NOMO-1 (cell line): ENCODE data around the gene CLUH.
"Not testable (repeated sequence)": the region's sequence is repeated elsewhere in the genome, so short reads cannot be mapped to it uniquely, and the experiment has no call there.

Source experiments
- DNase-seq, 2 experiments: peaks; one replicate each; lab custom pipeline; 2025; ENCODE audit not compliant: unreplicated experiment in 2 of 2; lab: John Stamatoyannopoulos, UW

Gene CLUH

DNA sequence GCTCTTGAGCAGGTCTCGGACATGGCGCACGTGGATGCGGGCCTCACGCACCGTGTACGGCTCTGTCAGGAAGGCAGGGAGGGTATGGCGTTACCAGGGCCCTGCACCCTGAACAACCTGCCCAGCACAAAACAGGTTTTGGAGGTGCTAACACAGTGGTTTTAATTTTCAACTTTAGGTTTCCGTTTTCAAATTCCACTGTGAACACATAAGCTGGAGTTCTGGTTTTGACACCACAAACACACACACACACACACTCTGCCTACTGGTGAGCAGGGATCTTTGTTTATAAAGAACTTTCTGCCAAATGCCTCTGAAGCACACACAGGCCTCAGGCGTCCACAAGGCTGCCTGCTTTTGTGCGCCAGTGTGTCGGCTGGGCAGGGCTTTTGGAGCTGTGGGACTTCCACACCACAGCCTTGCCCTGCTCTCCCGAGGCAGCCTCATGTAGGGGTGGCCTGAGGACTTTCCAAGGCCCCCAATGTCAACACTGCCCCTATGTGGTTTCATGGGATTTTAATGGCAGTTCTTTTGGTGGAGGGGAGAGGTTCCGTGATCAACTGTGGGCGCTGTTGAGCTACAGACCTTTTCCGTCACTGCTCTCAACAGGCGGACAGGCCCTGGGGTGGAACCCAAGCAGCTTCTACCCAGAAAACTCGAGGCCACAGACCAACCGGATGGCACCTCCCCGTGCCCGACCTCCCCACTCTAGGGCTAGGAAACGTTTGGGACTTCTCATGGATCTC is 9.4 kb downstream of the CLUH start:
- no peak for DNase-seq

DNA sequence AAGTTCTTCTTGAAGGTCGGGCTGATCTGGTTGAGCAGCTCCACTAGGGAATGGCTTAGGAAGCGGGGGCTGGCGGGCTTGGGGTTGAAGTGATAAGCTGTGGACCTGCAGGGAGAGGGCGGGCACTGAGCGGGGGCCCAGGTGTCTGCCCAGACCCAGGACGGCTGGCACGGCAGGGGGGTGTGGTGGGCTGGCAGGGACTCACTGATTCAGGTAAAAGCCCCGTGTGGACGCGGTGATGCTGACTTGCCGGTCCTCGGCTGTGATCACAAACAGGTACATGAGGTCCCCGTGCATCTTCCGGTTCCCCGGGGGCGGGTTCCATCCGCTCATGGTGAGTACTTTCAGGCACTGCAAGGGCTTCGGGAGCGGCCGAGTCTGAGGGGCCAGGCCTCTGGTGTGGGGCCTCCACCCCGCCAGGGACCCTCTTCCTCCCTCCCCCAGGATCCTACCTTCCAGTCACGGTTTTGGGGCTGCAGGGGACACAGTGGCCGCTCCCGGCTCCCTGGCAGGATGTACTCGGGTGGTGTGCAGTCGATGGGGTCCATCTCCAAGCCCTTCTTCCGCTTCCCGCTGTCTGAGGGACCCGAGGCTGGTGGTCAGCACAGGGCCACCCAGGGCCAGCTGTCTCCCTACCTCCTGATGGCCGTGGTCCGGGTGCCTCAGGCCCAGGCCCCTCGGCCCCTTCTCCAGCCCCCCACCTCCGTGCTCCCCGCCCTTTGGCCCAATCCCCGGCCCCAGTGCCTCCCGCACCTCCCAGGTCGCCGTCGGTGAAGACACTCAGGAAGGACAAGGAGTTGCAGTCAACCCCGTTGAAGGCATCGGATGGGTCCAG is 10.2 kb downstream of the CLUH start:
- no peak for DNase-seq

DNA sequence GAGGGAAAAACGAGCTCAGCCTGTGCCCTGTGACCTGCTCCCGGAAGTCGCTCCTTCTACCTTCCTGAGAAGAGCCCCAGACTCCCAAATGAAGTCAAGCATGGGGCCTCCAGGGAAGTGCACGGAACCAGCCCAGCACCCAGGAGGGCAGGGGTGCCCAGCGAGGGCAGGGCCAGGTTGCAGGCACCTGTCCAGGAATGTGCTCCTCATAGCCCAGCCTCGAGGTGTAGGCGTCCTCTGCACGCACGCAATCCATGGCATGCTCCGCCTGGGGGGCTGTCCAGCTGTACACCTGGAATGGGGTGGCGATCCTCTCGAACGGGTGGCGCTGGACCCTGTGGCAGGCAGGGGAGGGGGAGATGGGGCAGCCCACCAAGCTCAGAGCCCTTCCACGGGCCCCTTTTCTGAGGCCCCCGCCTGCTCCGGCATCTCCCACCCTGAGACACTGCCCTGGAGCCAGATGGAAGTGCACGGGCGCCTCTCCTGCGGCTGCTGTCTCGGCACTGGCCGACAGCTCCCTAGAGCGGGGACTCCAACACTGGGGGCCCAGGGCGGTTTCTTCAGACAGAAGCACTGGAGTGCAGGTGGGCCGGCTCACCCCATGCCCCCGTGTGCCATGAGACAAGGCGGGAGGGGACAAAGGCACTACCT is 10.9 kb downstream of the CLUH start:
- DNase-seq: peak in 1 of 2 experiments; percentile 95

DNA sequence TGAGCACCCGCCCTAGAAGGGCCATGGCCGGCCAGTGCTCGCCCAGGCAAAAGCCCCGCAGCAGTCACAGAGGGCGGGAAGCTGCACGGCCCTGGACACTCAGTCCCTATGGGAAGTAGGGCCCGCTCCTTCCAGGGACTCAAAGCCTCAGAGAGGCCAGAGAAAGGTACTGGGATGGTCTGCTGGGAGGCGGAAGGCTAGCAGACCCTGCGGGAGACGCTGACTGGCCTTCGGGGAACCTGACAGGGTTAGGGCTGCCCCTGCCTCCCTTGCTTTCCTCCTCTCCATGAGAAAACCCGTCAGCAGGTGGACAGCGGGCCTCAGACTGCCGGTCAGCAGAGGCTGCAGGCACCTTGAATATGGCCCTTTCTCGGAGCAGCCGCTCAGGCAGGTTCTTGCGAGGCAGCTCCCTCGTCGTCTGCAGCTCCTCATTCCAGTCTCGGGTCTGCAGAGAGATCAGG is 11.5 kb downstream of the CLUH start:
- no peak for DNase-seq

DNA sequence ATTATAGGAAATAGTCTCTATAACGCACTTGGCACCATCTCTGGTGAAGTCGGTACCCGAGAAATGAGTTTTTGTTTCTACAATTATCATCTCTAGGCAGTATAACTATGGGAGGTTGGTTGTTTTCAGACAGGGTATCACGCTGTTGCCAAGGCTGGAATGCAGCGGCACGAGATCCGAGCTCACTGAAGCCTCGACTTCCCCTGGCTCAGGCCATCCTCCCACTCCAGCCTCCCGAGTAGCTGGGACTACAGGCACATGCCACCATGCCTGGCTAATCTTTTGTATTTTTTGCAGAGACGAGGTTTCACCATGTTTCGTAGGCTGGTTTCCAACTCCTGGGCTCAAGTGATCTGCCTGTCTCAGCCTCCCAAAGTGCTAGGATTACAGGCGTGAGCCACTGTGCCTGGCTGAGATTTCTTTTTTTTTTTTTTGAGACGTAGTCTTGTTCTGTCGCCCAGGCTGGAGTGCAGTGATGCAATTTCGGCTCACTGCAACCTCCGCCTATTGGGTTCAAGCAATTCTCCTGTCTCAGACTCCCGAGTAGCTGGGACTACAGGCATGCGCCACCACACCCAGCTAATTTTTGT is 12.3 kb downstream of the CLUH start:
- not testable (repeated sequence) for DNase-seq

DNA sequence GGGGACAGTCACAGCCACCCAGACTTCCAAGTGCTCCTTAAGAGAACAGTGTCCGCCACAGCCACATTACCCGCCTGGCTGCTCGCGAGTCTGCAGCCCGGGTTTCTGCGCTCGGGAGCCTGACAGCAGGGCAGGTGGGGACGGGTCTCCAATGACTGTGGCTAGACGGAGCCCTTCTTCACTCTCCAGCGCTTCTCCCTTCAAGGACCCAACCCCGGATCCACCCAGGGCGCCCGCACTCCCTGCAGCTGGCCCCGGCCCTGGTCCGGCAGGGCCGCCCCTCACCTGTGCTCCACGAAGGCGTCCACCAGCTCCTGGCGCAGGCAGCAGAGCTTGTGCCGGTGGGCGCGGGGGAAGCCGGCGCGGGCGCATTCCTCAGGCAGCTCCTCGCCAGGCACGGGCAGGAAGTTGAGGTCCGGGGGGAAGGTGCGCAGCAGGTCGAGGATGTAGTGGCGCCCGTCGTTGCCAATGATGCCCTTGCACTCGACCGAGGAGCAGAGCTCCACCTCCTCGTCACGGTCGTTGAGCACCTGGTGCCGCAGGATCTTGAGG is 13.9 kb downstream of the CLUH start:
- no peak for DNase-seq

- DNase-seq: no peak
These were observed 15.4 kb downstream of the CLUH start for GRCh38 chr17:2695961-2696760.

GRCh38 chr17:2695243-2695960 is 16.2 kb downstream of the CLUH start:
- no peak for DNase-seq

- DNase-seq: no peak
These were observed 17.0 kb downstream of the CLUH start for GRCh38 chr17:2694381-2695242.

- DNase-seq: no peak
These were observed 17.8 kb downstream of the CLUH start for GRCh38 chr17:2693561-2694380.

- no peak for DNase-seq
These were observed 18.8 kb downstream of the CLUH start for GRCh38 chr17:2692781-2693135.

- no peak for DNase-seq
These were observed 19.4 kb downstream of the CLUH start for GRCh38 chr17:2691965-2692780.

DNA sequence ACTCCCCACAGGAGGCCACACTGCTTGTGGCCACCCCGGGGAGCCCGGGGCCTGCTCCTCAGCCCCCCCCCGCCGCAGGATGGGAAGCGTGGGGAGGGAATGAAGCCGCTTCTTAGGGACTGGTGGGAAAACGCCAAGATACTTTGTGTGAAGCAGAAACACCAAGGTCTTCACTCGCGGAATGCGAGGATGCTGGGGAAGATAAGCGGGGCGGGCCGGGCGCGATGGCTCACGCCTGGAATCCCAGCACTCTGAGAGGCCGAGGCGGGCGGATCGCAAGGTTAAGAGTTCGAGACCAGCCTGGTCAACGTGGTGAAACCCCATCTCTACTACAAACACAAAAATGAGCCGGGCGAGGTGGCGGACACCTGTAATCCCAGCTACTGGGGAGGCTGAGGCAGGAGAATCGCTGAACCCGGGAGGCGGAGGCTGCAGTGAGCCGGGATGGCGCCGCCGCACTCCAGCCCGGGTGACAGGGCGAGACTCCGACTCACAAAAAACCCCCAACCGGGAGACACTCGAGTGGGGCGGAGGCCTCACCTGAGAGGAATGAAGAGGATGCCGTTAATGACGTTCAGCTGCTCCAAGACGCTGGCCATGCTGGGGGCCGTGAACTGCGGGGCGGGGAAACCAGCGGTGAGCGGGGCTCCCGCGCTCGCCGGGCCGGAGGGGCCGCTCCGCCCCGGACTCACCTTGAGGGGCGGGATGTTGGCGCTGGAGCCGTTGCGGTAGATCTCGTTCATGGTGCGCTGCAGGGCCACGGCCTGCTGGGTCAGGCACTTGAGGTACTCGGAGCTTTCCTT is 20.3 kb downstream of the CLUH start:
- no peak for DNase-seq

DNA sequence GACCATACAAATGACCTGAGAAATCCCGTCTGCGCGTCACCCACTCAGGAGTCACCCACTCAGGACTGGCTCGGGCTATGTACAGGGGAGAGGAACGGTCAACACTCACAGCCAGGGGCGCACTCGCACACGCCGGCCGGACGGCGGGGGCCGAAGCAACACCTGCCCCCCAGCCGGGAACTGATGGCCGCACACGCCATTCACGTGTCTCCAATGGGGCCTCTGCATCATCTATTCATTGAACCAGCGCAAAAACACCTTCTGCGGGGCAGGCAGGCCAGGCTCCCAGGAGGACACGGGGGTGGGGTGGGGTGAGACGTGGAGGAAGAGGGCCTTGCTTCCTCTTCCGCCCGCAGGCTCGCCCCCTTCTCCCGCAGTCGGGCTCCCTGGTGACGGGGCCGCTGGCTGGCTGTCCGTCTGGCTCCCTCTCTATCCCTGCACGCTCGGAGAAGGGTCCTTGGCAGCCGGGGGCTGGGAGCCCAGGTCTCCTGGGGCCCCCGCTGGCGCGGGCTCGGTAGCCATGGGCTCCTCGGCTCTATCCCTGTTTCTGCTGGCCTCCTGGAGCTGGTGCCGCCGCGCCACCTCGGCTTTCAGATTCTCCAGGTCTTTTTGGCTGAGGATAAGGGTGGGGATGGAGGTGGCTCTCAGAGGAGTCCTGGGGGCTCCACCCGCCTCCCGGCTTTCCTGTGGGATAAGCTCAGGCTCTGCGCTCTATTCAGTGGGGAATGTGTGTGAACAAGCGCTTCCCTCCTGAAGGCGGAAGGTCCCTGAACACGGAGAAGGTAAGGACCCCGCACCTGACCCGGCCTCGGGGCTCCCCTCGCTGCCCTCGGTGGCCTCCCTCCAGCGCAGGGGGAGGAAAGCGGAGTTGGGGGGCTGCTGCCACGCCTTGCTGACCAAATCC is 21.1 kb downstream of the CLUH start:
- no peak for DNase-seq
